MCF 10A (cell line): Measurements from ENCODE around the gene EGLN2. TPM values are rescaled to one million over a fixed set of nuclear protein-coding genes. Genes with fewer than 3 reads are reported as not detected.

Experiments
- BruUV-seq: library from RNA; stranded (reverse); fragments of 400-500 nt; replicated peaks from 2 replicates; lab custom pipeline; 2021; lab: Mats Ljungman, UMichigan
- CTCF ChIA-PET: fragments of 300-600 bp; sonication (Branson Sonifier 250); formaldehyde crosslinking; extraction: SDS; loops from one replicate; lab custom pipeline; 2021; ENCODE audit warnings: antibody characterized with exemption, inconsistent platforms; lab: Yijun Ruan, JAX
- POLR2A ChIA-PET: fragments of 300-600, 350-650 bp; sonication (Branson Sonifier 250); formaldehyde crosslinking; extraction: SDS; loops from one replicate; lab custom pipeline; 2020; ENCODE audit warnings: antibody characterized with exemption, inconsistent platforms; lab: Yijun Ruan, JAX
- DNase-seq: peaks from one replicate; pipeline ENCODE4 v3.0.0-alpha.2; 2018; ENCODE audit not compliant: unreplicated experiment
- H3K27ac Mint-ChIP-seq: one replicate; pipeline ENCODE4 v1.8.0; 2022; ENCODE audit warnings: mild to moderate bottlenecking, low read depth, mixed read lengths; ENCODE audit not compliant: unreplicated experiment
- H3K27me3 Mint-ChIP-seq: one replicate; pipeline ENCODE4 v1.8.0; 2022; ENCODE audit warnings: mixed read lengths; ENCODE audit not compliant: insufficient read depth, unreplicated experiment
- H3K36me3 Mint-ChIP-seq: one replicate; pipeline ENCODE4 v1.8.0; 2022; ENCODE audit warnings: mild to moderate bottlenecking, moderate library complexity, mixed read lengths; ENCODE audit not compliant: insufficient read depth, unreplicated experiment
- H3K4me1 Mint-ChIP-seq: one replicate; pipeline ENCODE4 v1.8.0; 2022; ENCODE audit warnings: mixed read lengths; ENCODE audit not compliant: insufficient read depth, unreplicated experiment
- H3K4me3 Mint-ChIP-seq: one replicate; pipeline ENCODE4 v1.8.0; 2022; ENCODE audit warnings: mild to moderate bottlenecking, moderate library complexity, mixed read lengths; ENCODE audit not compliant: unreplicated experiment
- H3K9me3 Mint-ChIP-seq: one replicate; pipeline ENCODE4 v1.8.0; 2022; ENCODE audit warnings: mixed read lengths; ENCODE audit not compliant: unreplicated experiment
- intact Hi-C: fragments of 100-400 bp; cut with micrococcal nuclease; formaldehyde crosslinking; loops from 2 replicates; pipeline ENCODE4 v1.14.1; 2022
- total RNA-seq: library from RNA; stranded (reverse); gene quantifications from 2 replicates; pipeline ENCODE4 v1.2.3, GENCODE V29; 2022
- TF ChIP-seq, protein P1 (sequence below): fragments of 200-600 bp; IDR thresholded peaks from one replicate; pipeline ENCODE4 v1.8.0; 2022; ENCODE audit warnings: antibody characterized with exemption, mild to moderate bottlenecking; ENCODE audit not compliant: unreplicated experiment

Gene EGLN2
- total RNA-seq, 1 experiment from 2014 or later, result 55.6 TPM

DNA sequence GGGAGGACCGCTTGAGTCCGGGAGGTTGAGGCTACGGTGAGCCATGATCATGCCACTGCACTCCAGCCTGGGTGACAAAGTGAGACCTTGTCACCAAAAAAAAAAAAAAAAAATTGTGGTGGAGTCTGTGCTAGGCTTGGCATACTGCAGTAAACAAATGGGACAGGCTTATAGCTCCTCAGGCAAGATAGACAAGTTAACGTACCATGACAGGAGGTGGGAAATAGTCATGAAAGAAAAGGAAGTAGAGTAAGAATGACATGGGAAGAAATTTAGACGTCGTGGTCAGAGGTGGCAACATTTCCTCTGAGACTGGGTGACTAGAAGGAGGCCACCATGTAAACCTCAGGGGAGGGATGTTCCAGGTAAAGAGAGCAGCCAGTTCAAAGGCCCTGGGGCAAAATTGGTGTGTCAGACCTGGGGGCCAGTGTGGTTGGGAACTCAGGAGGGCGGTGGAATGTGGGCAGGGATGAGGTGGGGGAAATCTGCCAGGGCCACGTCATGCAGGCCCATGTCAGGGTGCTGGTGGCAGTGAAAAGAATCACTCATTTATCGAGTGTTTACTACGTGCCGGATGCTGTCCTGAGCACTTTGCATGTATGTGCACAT, 42.4 kb upstream of the EGLN2 start:
- Mint-ChIP-seq H3K36me3 (peaks cover 97% of the 10 kb centered on the region), H3K9me3 (no peaks in the 10 kb centered on the region), H3K4me1 (peaks cover 27% of the 10 kb centered on the region), H3K27me3 (no peaks in the 10 kb centered on the region), H3K27ac (no peak overlapping the region), H3K4me3 (peak overlapping the region; percentile 11)
- DNase-seq, result no peak
- TF ChIP-seq, protein P1, sequence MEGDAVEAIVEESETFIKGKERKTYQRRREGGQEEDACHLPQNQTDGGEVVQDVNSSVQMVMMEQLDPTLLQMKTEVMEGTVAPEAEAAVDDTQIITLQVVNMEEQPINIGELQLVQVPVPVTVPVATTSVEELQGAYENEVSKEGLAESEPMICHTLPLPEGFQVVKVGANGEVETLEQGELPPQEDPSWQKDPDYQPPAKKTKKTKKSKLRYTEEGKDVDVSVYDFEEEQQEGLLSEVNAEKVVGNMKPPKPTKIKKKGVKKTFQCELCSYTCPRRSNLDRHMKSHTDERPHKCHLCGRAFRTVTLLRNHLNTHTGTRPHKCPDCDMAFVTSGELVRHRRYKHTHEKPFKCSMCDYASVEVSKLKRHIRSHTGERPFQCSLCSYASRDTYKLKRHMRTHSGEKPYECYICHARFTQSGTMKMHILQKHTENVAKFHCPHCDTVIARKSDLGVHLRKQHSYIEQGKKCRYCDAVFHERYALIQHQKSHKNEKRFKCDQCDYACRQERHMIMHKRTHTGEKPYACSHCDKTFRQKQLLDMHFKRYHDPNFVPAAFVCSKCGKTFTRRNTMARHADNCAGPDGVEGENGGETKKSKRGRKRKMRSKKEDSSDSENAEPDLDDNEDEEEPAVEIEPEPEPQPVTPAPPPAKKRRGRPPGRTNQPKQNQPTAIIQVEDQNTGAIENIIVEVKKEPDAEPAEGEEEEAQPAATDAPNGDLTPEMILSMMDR, result no peak
- intact Hi-C loops, result no loop called here
- ChIA-PET POLR2A (interaction anchor here (0.5 to 0.6 kb wide), 2 partner anchors 22 to 37 kb away, joined by 3 read pairs; no protein-coding TSS in a partner anchor), CTCF (interaction anchor here (0.6 to 2.3 kb wide), 2 partner anchors 78 to 95 kb away, joined by 3 to 5 read pairs; no protein-coding TSS in a partner anchor)
- no TSS peak for BruUV-seq

DNA sequence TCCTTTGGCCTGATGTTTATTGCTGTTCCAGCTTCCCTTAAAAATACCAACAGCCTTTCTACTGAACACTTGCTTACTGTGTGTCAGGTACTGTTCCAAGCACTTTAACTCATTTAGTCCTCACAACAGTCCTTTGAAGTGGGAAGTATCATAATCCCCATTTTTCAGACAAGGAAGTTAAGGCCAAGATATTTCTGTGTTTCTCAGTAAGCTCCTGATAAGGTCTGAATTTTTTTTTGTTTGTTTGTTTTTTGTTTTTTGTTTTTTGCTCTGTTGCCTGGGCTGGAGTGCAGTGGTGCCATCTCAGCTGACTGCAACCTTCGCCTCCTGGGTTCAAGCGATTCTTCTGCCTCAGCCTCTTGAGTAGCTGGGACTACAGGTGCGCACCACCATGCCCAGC, 40.5 kb upstream of the EGLN2 start:
- no peak overlapping the region for H3K4me3 Mint-ChIP-seq
- ChIA-PET CTCF (interaction anchor here (0.6 to 1.6 kb wide), 4 partner anchors 31 to 1321 kb away, joined by 3 to 5 read pairs (median 4); no protein-coding TSS in a partner anchor), POLR2A (no interaction called here)
- no peaks in the 10 kb centered on the region for H3K9me3 Mint-ChIP-seq
- intact Hi-C loops, result no loop called here
- no peaks in the 10 kb centered on the region for H3K27me3 Mint-ChIP-seq
- BruUV-seq, result no TSS peak
- DNase-seq, result no peak
- H3K4me1 Mint-ChIP-seq, result peaks cover 22% of the 10 kb centered on the region
- peaks cover 99% of the 10 kb centered on the region for H3K36me3 Mint-ChIP-seq
- no peak overlapping the region for H3K27ac Mint-ChIP-seq
- TF ChIP-seq, protein P1, result no peak

DNA sequence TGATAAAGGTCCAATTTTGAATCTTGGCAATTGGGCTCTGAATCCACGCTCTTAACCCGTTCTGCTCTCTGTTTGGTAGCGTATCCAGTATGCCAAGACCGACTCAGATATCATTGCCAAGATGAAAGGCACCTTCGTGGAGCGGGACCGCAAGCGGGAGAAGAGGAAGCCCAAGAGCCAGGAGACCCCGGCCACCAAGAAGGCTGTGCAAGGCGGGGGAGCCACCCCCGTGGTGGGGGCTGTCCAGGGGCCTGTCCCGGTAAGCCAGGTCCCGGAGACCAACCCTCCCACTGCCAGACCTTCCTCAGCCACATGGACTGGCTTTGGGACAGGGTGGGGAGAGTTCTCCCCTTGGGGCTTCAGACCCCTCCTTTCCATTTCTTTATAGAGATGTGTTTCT, 39.6 kb upstream of the EGLN2 start:
- Mint-ChIP-seq H3K4me1 (peaks cover 20% of the 10 kb centered on the region), H3K9me3 (no peaks in the 10 kb centered on the region), H3K4me3 (no peak overlapping the region), H3K27me3 (no peaks in the 10 kb centered on the region), H3K36me3 (peaks cover 100% of the 10 kb centered on the region), H3K27ac (no peak overlapping the region)
- ChIA-PET CTCF (interaction anchor here (1.6 kb wide), 1 partner anchor 61 kb away, joined by 5 read pairs; no protein-coding TSS in a partner anchor), POLR2A (interaction anchor here (1.9 kb wide), 1 partner anchor 19 kb away, joined by 9 read pairs; the partner anchor contains the start of gene RAB4B)
- BruUV-seq, result no TSS peak
- intact Hi-C loops, result no loop called here
- DNase-seq, result no peak
- TF ChIP-seq, protein P1, result no peak

DNA sequence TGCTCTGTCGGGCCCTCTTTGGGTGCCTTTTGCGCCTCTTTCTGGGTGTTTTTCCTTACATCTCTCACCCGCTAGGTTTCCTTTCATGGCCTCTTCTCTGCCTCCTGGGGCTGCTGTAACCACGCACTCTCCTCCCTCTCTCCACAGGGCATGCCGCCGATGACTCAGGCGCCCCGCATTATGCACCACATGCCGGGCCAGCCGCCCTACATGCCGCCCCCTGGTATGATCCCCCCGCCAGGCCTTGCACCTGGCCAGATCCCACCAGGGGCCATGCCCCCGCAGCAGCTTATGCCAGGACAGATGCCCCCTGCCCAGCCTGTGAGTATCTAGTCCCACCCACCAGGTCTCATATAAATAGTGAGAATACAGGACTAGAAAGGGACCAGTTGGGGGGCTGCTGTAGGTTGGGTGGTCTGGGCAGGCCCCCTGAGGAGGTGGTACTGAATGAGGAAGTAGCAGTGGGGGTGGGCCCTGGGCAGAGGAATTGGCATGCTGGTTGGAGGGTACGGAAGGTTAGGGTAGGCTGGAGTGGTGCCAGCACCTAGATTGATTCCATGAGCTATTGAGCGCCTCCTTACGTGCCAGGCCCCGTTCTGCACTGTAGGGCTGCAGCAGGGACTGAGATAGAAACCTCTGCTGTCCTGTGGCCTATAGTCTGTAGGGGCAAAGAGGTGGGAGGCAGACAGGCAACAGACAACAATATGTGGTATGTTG, 36.1 kb upstream of the EGLN2 start:
- BruUV-seq, result no TSS peak
- H3K27me3 Mint-ChIP-seq, result no peaks in the 10 kb centered on the region
- no peaks in the 10 kb centered on the region for H3K4me1 Mint-ChIP-seq
- ChIA-PET CTCF (no interaction called here), POLR2A (no interaction called here)
- intact Hi-C loops, result no loop called here
- no peak overlapping the region for H3K4me3 Mint-ChIP-seq
- no peak for DNase-seq
- TF ChIP-seq, protein P1, result no peak
- no peaks in the 10 kb centered on the region for H3K9me3 Mint-ChIP-seq
- peaks cover 100% of the 10 kb centered on the region for H3K36me3 Mint-ChIP-seq
- H3K27ac Mint-ChIP-seq, result no peak overlapping the region
